Calu3 (cell line): ENCODE measurements around the gene GGNBP2. TPM values are rescaled to one million over a fixed set of nuclear protein-coding genes. Genes with fewer than 3 reads are reported as not detected.

Experiments
- Bru-seq: library from RNA; stranded (reverse); fragments of 400-500 nt; gene quantifications from one replicate; lab custom pipeline; 2021; lab: Mats Ljungman, UMichigan
- BruChase-seq, 2 experiments: library from RNA; stranded (reverse); fragments of 400-500 nt; gene quantifications; one replicate each; lab custom pipeline; 2021; lab: Mats Ljungman, UMichigan
- BruUV-seq: library from RNA; stranded (reverse); fragments of 400-500 nt; replicated peaks from 2 replicates; lab custom pipeline; 2021; lab: Mats Ljungman, UMichigan
- CTCF ChIA-PET: fragments of 300-600 bp; sonication (Branson Sonifier 250); formaldehyde crosslinking; loops from one replicate; lab custom pipeline; 2022; ENCODE audit warnings: antibody characterized with exemption; lab: Charles Lee
- DNase-seq: peaks from one replicate; pipeline ENCODE4 v3.0.0; 2022
- H3K27ac Mint-ChIP-seq: one replicate; pipeline ENCODE4 v1.8.0; 2022; ENCODE audit warnings: mixed read lengths; ENCODE audit not compliant: unreplicated experiment
- H3K27me3 Mint-ChIP-seq: one replicate; pipeline ENCODE4 v1.8.0; 2022; ENCODE audit warnings: mixed read lengths; ENCODE audit not compliant: unreplicated experiment
- H3K36me3 Mint-ChIP-seq: one replicate; pipeline ENCODE4 v1.8.0; 2022; ENCODE audit warnings: mild to moderate bottlenecking, moderate library complexity, mixed read lengths; ENCODE audit not compliant: insufficient read depth, unreplicated experiment
- H3K4me1 Mint-ChIP-seq: one replicate; pipeline ENCODE4 v1.8.0; 2022; ENCODE audit warnings: mild to moderate bottlenecking, low read depth, mixed read lengths; ENCODE audit not compliant: unreplicated experiment
- H3K4me3 Mint-ChIP-seq: one replicate; pipeline ENCODE4 v1.8.0; 2022; ENCODE audit warnings: mild to moderate bottlenecking, low read depth, moderate library complexity, mixed read lengths; ENCODE audit not compliant: unreplicated experiment
- H3K9me3 Mint-ChIP-seq: one replicate; pipeline ENCODE4 v1.8.0; 2022; ENCODE audit warnings: low read depth, mixed read lengths; ENCODE audit not compliant: unreplicated experiment
- intact Hi-C: fragments of 100-400 bp; cut with micrococcal nuclease; formaldehyde crosslinking; loops from one replicate; pipeline ENCODE4 v1.10.0; 2022; ENCODE audit not compliant: unreplicated experiment
- long read RNA-seq: library from polyadenylated mRNA; stranded (forward); transcript quantifications from one replicate; pipeline ENCODE4 v2.0.0, GENCODE V29; 2022
- total RNA-seq: library from RNA; stranded (reverse); gene quantifications from 2 replicates; pipeline ENCODE4 v1.2.3, GENCODE V29; 2022
- TF ChIP-seq, protein P1 (sequence below): fragments of 200-600 bp; IDR thresholded peaks from one replicate; pipeline ENCODE4 v1.8.0; 2022; ENCODE audit warnings: antibody characterized with exemption; ENCODE audit not compliant: unreplicated experiment

Gene GGNBP2, protein sequence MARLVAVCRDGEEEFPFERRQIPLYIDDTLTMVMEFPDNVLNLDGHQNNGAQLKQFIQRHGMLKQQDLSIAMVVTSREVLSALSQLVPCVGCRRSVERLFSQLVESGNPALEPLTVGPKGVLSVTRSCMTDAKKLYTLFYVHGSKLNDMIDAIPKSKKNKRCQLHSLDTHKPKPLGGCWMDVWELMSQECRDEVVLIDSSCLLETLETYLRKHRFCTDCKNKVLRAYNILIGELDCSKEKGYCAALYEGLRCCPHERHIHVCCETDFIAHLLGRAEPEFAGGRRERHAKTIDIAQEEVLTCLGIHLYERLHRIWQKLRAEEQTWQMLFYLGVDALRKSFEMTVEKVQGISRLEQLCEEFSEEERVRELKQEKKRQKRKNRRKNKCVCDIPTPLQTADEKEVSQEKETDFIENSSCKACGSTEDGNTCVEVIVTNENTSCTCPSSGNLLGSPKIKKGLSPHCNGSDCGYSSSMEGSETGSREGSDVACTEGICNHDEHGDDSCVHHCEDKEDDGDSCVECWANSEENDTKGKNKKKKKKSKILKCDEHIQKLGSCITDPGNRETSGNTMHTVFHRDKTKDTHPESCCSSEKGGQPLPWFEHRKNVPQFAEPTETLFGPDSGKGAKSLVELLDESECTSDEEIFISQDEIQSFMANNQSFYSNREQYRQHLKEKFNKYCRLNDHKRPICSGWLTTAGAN
- total RNA-seq (266 and 274 TPM in 2 replicates), Bru-seq, nascent RNA (percentile 99 among the genes with signal in this experiment), BruChase-seq, experiment 1, labeled RNA remaining after a 6-hour chase (percentile 95 among the genes with signal in this experiment), BruChase-seq, experiment 2, labeled RNA remaining after a 2-hour chase (percentile 98 among the genes with signal in this experiment)
- long read RNA-seq, transcript GGNBP2-212 (14 exons, 2,847 nt): major isoform, 45 of 215 reads
- long read RNA-seq, transcript GGNBP2-210 (2 exons, 2,315 nt): minor isoform, 6 of 215 reads
- long read RNA-seq, partial matches to known transcripts: 98 of 215 reads
- long read RNA-seq, other reads (novel, unspliced or antisense): 64 of 215 reads

DNA sequence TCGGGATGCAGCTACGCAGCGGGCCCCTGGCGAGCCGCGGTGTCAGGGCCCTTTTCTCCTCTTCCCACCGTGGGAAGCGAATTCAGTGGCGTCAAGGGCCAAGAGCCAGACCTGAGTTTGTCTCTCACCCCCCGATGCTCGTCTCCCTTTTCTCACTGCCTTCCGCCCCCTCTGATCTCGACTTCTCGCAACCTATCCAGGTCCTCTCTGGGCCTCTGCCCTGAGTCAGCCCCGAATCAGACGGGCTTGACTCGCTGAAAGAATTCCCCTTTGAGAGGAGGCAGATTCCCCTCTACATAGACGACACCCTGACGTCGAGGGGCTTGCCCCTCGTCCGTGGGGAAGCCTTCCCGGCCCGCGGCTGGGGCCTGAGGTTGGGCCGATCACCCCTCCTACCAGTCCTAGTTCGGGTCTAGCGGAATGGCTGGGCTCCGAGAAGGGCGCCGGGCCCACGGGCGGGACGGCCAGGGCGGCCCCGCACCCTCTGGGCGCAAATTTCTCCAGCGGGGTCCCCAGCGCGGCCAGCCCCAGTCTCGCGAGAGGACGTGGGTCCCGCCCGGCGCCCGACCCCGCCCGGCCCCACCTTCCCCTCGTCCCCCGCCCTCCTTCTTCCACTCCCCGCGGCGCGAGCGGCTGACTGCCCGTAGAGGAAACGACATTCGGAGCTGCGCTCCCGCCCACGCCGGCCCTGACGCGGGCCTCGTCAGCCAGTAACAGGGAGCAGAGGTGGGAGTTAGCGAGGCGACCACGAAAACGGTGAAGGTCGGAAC lies at the start of gene GGNBP2:
TSS of gene GGNBP2 (plus strand) at position 613 of the 770 bp plus-strand sequence. CDS start 806 bp downstream, outside the sequence.
- peak within 1 kb of the TSS; percentile 97 for H3K4me3 Mint-ChIP-seq

DNA sequence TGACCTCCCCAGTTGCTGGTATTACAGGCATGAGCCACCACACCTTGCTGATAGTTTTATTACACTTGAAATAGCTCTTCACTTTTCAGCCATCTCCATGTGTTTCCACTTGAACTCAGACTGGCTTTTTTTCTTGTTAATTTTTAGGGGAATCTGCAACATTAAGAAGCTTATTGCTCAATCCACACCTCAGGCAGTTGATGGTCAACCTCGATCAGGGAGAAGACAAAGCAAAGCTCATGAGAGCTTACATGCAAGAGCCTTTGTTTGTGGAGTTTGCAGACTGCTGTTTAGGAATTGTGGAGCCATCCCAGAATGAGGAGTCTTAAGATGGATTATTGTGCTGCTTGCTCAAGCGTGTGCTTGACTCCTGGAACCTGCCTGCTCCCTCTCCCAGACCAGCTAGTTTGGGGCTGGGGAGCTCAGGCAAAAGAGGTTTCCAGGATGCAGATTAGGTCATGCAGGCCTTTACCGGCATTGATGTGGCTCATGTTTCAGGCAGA lies 49.6 kb upstream of the GGNBP2 start:
- no peak overlapping the region for H3K4me3 Mint-ChIP-seq
- H3K9me3 Mint-ChIP-seq: no peaks in the 10 kb centered on the region
- no peak for DNase-seq
- BruUV-seq: no TSS peak
- peaks cover 46% of the 10 kb centered on the region for H3K36me3 Mint-ChIP-seq
- intact Hi-C loops: no loop called here
- CTCF ChIA-PET: interaction anchor here (0.6 kb wide), 1 partner anchor 17 kb away, joined by 3 read pairs; no protein-coding TSS in a partner anchor
- no peak overlapping the region for H3K27ac Mint-ChIP-seq
- H3K27me3 Mint-ChIP-seq: no peaks in the 10 kb centered on the region
- TF ChIP-seq, protein P1, sequence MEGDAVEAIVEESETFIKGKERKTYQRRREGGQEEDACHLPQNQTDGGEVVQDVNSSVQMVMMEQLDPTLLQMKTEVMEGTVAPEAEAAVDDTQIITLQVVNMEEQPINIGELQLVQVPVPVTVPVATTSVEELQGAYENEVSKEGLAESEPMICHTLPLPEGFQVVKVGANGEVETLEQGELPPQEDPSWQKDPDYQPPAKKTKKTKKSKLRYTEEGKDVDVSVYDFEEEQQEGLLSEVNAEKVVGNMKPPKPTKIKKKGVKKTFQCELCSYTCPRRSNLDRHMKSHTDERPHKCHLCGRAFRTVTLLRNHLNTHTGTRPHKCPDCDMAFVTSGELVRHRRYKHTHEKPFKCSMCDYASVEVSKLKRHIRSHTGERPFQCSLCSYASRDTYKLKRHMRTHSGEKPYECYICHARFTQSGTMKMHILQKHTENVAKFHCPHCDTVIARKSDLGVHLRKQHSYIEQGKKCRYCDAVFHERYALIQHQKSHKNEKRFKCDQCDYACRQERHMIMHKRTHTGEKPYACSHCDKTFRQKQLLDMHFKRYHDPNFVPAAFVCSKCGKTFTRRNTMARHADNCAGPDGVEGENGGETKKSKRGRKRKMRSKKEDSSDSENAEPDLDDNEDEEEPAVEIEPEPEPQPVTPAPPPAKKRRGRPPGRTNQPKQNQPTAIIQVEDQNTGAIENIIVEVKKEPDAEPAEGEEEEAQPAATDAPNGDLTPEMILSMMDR: no peak
- no peaks in the 10 kb centered on the region for H3K4me1 Mint-ChIP-seq

More for the DNA sequence above, at the start of gene GGNBP2:
- Mint-ChIP-seq H3K27ac (peak within 1 kb of the TSS; percentile 95), H3K27me3 (no peaks in the 10 kb centered on the region), H3K4me1 (peaks cover 22% of the 10 kb centered on the region), H3K36me3 (peaks cover 85% of the 10 kb centered on the region), H3K9me3 (no peaks in the 10 kb centered on the region)
- TF ChIP-seq, protein P1: no peak
- DNase-seq: peak; percentile 100
- BruUV-seq: TSS peak; percentile 73
- CTCF ChIA-PET: interaction anchor here (0.5 to 4.3 kb wide), 10 partner anchors 9 to 957 kb away, joined by 3 to 58 read pairs (median 5); partner anchors contain the start of genes MRM1, MYO19 and PIGW
- intact Hi-C loops: loop anchor here (1.0 to 5.0 kb wide), 2 partner anchors 8 to 693 kb away; no protein-coding TSS in a partner anchor

DNA sequence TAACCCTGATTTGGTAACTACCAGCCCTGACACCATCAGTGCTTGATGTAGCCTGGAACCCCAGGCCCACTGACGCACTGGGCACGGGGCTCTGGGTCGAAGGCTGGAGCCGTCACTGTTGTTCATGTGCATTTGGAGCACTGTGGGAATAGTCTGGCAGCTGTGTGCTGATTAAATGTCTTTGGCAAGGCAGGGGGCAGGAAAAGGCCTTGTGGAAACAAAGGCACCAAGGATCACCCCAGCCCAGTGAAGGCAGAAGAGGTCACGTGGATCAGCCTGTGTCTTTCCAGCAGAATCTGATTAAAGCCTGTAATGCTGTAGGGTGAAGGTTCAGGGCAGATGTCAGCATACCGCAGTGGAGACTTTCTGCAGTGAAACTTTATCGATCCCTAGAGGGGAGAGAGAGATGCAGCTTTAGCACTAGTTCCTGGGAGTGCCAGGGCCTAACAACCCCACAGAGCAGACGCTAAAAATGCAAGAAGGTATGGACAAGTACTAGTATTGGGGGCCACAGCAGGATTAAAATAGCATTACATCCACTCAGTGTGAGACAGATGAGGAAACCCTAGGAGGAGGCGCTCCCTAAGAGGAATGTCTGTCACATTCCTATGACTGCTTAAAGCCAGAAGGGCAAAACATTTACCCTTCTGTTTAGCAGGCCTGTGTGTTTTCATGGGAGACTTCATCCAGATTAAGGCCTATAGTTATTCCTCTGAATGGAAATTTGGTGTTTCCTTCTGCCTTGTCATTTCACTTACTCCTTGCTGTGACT lies 48.5 kb upstream of the GGNBP2 start:
- Mint-ChIP-seq H3K36me3 (peaks cover 51% of the 10 kb centered on the region), H3K4me1 (no peaks in the 10 kb centered on the region)
- BruUV-seq: no TSS peak

More for the DNA sequence above, 48.5 kb upstream of the GGNBP2 start:
- H3K9me3 Mint-ChIP-seq: no peaks in the 10 kb centered on the region
- no peaks in the 10 kb centered on the region for H3K27me3 Mint-ChIP-seq
- H3K27ac Mint-ChIP-seq: no peak overlapping the region
- TF ChIP-seq, protein P1: no peak
- DNase-seq: no peak
- H3K4me3 Mint-ChIP-seq: no peak overlapping the region
- intact Hi-C loops: no loop called here
- CTCF ChIA-PET: interaction anchor here (0.6 kb wide), 1 partner anchor 296 kb away, joined by 5 read pairs; no protein-coding TSS in a partner anchor
